Measurements from ENCODE around the gene SHISA6.

The SHISA6 gene

DNA sequence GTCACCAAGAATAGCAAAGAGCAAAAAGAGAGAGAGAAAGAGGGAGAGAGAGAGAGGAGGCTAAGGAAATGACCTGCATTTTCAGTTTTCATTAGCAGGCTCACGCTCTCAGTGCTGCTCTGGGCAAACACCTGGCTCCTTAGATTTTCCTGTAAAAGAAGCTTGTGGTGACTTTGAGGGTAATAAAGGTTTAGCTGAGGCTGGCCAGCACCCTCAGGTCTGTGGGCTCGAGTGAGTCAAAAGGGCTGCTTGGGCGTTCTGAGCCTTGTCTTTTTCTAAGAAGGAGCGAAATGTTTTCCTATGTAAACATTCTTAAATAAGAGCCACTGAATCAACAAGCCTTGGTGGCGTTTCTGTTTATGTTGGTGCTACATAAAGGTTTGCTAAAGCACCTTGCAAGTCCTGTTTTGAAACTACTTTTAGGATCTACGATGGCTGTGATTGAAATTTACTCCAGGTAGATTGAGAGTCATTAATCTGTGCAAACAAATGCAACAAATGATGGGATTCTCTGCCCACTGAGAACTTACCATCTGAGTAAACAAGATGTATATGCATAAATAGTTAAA lies 38.8 kb downstream of the SHISA6 start:
- no peak for DNase-seq (ENCODE audit: low spot score)
- in situ Hi-C loops (cut with MboI; ENCODE audit: low sequenced_read_pairs, unreplicated experiment): no loop called here
- TF ChIP-seq, protein P1, sequence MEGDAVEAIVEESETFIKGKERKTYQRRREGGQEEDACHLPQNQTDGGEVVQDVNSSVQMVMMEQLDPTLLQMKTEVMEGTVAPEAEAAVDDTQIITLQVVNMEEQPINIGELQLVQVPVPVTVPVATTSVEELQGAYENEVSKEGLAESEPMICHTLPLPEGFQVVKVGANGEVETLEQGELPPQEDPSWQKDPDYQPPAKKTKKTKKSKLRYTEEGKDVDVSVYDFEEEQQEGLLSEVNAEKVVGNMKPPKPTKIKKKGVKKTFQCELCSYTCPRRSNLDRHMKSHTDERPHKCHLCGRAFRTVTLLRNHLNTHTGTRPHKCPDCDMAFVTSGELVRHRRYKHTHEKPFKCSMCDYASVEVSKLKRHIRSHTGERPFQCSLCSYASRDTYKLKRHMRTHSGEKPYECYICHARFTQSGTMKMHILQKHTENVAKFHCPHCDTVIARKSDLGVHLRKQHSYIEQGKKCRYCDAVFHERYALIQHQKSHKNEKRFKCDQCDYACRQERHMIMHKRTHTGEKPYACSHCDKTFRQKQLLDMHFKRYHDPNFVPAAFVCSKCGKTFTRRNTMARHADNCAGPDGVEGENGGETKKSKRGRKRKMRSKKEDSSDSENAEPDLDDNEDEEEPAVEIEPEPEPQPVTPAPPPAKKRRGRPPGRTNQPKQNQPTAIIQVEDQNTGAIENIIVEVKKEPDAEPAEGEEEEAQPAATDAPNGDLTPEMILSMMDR (IDR thresholded peaks at IDR 0.05; ENCODE audit: borderline replicate concordance, control extremely low read depth, extremely low read depth, insufficient read depth, missing control alignments): no peak

DNA sequence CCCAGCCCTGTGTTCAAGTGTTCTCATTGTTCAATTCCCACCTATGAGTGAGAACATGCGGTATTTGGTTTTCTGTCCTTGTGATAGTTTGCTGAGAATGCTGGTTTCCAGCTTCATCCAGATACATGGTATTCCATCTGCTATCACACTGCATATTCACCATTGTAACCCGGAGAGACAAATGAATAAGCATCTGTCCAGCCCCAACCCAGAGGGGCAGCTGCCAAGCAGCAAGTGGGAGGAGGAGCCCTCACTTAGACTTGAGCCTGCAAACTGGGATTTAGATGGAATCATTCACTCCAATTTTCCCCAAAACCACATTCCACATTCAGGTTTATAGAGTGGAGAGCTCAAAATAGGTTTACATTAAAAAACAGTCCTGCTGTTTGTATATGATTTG lies 41.6 kb downstream of the SHISA6 start:
- in situ Hi-C loops (cut with MboI; ENCODE audit: low sequenced_read_pairs, unreplicated experiment): no loop called here
- TF ChIP-seq, protein P1 (IDR thresholded peaks at IDR 0.05; ENCODE audit: borderline replicate concordance, control extremely low read depth, extremely low read depth, insufficient read depth, missing control alignments): no peak
- DNase-seq (ENCODE audit: low spot score): no peak

- in situ Hi-C loops (cut with MboI; ENCODE audit: low sequenced_read_pairs, unreplicated experiment): no loop called here
These were observed 43.8 kb downstream of the SHISA6 start for GRCh38 chr17:11284811-11285210.

GRCh38 chr17:11285946-11286345 lies 44.9 kb downstream of the SHISA6 start:
- DNase-seq (ENCODE audit: low spot score): no peak
- in situ Hi-C loops (cut with MboI; ENCODE audit: low sequenced_read_pairs, unreplicated experiment): no loop called here
- TF ChIP-seq, protein P1 (IDR thresholded peaks at IDR 0.05; ENCODE audit: borderline replicate concordance, control extremely low read depth, extremely low read depth, insufficient read depth, missing control alignments): no peak

More at GRCh38 chr17:11284811-11285210, 43.8 kb downstream of the SHISA6 start:
- no peak for DNase-seq (ENCODE audit: low spot score)
- TF ChIP-seq, protein P1 (IDR thresholded peaks at IDR 0.05; ENCODE audit: borderline replicate concordance, control extremely low read depth, extremely low read depth, insufficient read depth, missing control alignments): no peak

GRCh38 chr17:11287791-11288190 lies 46.8 kb downstream of the SHISA6 start:
- TF ChIP-seq, protein P1 (IDR thresholded peaks at IDR 0.05; ENCODE audit: borderline replicate concordance, control extremely low read depth, extremely low read depth, insufficient read depth, missing control alignments): no peak
- in situ Hi-C loops (cut with MboI; ENCODE audit: low sequenced_read_pairs, unreplicated experiment): no loop called here
- no peak for DNase-seq (ENCODE audit: low spot score)

DNA sequence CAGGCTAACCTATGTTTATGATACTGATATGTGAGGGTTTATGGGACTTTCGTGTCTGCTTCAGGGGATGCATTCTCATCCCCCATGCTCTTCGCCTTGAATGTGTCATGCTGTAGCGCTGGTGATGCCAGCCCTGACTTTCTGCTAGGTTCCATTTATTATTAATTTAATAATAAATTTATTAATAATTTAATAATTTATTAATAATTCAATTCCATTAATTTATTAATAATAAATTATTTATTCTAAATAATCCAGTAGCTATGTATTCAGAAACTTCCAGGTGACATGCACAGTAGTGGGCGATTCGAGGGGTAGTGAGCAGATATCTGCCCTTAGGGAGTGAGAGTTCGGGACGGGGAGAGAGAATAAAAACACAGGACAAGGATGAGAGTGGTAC lies 49.8 kb downstream of the SHISA6 start:
- DNase-seq (ENCODE audit: low spot score): no peak
- in situ Hi-C loops (cut with MboI; ENCODE audit: low sequenced_read_pairs, unreplicated experiment): no loop called here
- TF ChIP-seq, protein P1 (IDR thresholded peaks at IDR 0.05; ENCODE audit: borderline replicate concordance, control extremely low read depth, extremely low read depth, insufficient read depth, missing control alignments): no peak

All from GM13976 (cell line).